ENCODE data around the gene SLC31A1.
A peak's percentile ranks its signal among the peaks of the same experiment; 100 is the strongest.

Gene SLC31A1

DNA sequence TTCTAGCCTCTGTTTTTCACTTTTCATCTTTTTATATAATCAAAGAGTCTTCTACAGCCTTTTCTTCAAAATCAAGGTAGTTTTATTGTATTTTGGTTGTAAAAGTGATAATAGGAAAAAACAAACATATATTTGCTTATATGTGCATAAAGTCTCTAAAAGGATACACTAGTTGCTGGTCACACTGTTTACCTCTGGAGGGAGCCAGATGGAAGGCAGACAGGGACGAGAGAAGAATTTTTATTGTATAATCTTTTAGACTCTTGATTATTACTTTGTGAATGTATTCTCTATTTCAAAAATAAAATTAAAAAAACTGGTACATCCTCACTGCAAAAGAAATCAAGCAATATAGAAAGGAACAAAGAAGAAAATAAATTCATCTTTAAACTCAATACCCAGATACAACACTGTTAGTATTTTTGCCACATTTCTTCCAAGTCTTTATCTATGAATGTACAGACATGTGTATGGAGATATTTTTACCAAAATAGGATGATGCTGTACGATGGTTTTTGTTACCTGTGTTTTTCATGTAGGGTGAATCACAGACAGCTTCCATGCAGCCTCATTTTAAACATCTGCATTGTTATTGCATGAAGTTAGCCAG lies 88.0 kb downstream of the SLC31A1 start:
- peak; percentile 11 to 17 for DNase-seq

DNA sequence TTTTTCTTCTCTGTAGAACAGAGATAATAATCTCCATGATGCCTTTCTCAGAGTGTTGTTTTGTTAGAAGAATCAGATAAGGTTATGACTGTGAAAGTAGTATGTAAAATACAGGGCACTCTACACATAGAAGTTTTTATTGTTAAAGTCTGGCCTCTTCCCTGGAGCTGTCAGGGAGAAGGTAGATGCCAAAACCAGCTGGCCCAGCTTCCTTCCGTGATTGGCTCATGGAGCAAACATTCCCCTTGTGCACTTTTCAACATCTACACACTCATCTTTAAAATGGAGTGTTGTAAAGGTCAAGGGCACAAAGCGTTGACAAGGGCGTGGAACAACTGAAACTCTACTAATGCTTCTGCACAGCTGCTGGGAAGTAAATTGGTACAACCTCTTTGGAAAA lies 89.2 kb downstream of the SLC31A1 start:
- DNase-seq: no peak

DNA sequence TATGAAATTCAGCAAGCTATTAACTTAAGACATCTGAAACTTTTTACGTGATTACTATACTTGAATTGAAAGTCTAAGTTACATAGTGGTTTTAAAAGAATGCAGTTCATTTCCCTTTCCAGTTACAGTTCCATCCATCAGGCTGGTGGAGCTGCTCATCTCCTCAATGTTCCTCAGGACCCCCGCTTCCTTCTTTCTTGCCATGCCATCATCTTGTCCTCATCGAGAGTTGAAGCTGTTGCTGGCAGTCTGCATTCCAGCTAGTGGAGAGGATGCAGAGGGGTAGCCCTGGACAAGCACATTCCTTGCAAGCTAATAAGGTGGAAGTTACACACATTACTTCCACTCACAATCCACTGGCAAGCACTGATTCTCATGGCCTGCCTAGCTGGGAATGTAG lies 90.6 kb downstream of the SLC31A1 start:
- DNase-seq: no peak

DNA sequence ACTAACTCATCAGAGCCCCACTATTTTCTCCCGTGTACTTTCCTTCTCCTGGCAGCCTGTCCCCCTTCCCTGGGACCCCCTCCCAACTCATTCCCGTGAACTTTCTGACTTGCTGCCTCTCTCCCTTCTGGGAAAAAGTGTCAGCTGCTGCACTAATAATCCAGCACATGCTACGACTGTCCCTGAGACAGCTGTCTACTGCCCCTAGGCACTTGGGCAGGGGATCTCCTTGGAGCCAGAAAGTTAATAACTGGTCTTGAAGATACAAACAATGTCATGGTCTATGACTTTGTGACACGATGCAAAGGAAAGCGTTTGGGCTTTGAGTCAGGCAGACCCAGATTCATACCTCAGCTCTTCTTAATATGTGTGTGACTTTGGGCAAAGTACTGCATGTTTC lies 91.9 kb downstream of the SLC31A1 start:
- DNase-seq: no peak

All from activated CD4-positive, alpha-beta T cell treated with anti-CD3 and anti-CD28 coated beads, Interleukin-2, amount 50 U/mL, for 48 hours (primary cell).